Endodermal cell (in vitro differentiated cells): Measurements from ENCODE around the gene MAP9. TPM values are rescaled to one million over a fixed set of nuclear protein-coding genes. Genes with fewer than 3 reads are reported as not detected.
"Not testable (repeated sequence)": the region's sequence is repeated elsewhere in the genome, so short reads cannot be mapped to it uniquely, and the experiment has no call there.

Source experiments
- DNase-seq: peaks from one replicate; pipeline ENCODE4 v3.0.0-alpha.2; 2017
- H3K27ac ChIP-seq: 2 replicates; pipeline ENCODE4 v1.5.1; 2013; ENCODE audit warnings: mild to moderate bottlenecking, low read depth, low read length, moderate library complexity
- H3K27me3 ChIP-seq: 2 replicates; pipeline ENCODE4 v1.6.1; 2013; ENCODE audit warnings: mild to moderate bottlenecking, low read length, moderate library complexity; ENCODE audit not compliant: insufficient read depth, control insufficient read depth, poor library complexity, severe bottlenecking
- H3K36me3 ChIP-seq: 2 replicates; pipeline ENCODE4 v1.7.0; 2013; ENCODE audit warnings: mild to moderate bottlenecking, low read length, moderate library complexity; ENCODE audit not compliant: control insufficient read depth, insufficient read depth
- H3K4me1 ChIP-seq: one replicate; pipeline ENCODE4 v1.7.0; 2013; ENCODE audit warnings: low read length; ENCODE audit not compliant: control insufficient read depth, insufficient read depth
- H3K4me3 ChIP-seq: 2 replicates; pipeline ENCODE4 v1.5.1; 2013; ENCODE audit warnings: mild to moderate bottlenecking, low read length, moderate library complexity
- H3K9ac ChIP-seq: 2 replicates; pipeline ENCODE4 v1.6.1; 2013; ENCODE audit warnings: mild to moderate bottlenecking, low read length, moderate library complexity; ENCODE audit not compliant: poor library complexity, severe bottlenecking; ENCODE audit errors: extremely low read depth
- H3K9me3 ChIP-seq: 2 replicates; pipeline ENCODE4 v1.6.1; 2013; ENCODE audit warnings: mild to moderate bottlenecking, low read length, moderate library complexity; ENCODE audit not compliant: control insufficient read depth
- H3K27ac Mint-ChIP-seq: 2 replicates; pipeline ENCODE4 v1.8.0; 2020; ENCODE audit warnings: mixed read lengths
- H3K27me3 Mint-ChIP-seq: 2 replicates; pipeline ENCODE4 v1.8.0; 2021; ENCODE audit warnings: mild to moderate bottlenecking, mixed read lengths; ENCODE audit not compliant: insufficient read depth
- H3K36me3 Mint-ChIP-seq: 2 replicates; pipeline ENCODE4 v1.8.0; 2020; ENCODE audit warnings: low read depth, mixed read lengths
- H3K4me1 Mint-ChIP-seq: 2 replicates; pipeline ENCODE4 v1.8.0; 2020; ENCODE audit warnings: mixed read lengths
- H3K4me3 Mint-ChIP-seq: 2 replicates; pipeline ENCODE4 v1.8.0; 2020; ENCODE audit warnings: mild to moderate bottlenecking, moderate library complexity, mixed read lengths
- H3K9me3 Mint-ChIP-seq: 2 replicates; pipeline ENCODE4 v1.8.0; 2020; ENCODE audit warnings: mild to moderate bottlenecking, mixed read lengths
- CTCF ChIP-seq: fragments of 200-600 bp; sonication (generic); conservative IDR thresholded peaks from 2 replicates; pipeline ENCODE4 v1.5.0; 2021; ENCODE audit warnings: antibody characterized with exemption, mild to moderate bottlenecking
- WGBS, 2 experiments: methylation state at CpG; one replicate each; pipeline versions ENCODE4 v1.1.5 to v1.1.7; 2013; ENCODE audit warnings: missing lambda C conversion rate in 2 of 2, mixed read lengths in 1 of 2; ENCODE audit not compliant: insufficient coverage in 1 of 2, insufficient read length in 1 of 2; 5-methylcytosine and 5-hydroxymethylcytosine counted together
- long read RNA-seq, 4 experiments: library from polyadenylated mRNA in 2 of 4; library from RNA in 1 of 4; library from capped mRNA in 1 of 4; stranded (forward) in 3 of 4; unstranded in 1 of 4; transcript quantifications; one replicate each; pipeline ENCODE4 v2.0.0, GENCODE V29; 2020 to 2021; ENCODE audit warnings: inconsistent platforms in 1 of 4
- polyA plus RNA-seq, 2 experiments: library from polyadenylated mRNA; stranded (reverse); fragments of 50-300 nt; gene quantifications; one replicate each; pipeline ENCODE4 v1.2.3, GENCODE V29; 2013
- total RNA-seq, 2 donors: library from RNA; stranded (reverse); fragmentation: NEBNext Ultra II Directional in 1 of 2; extraction: Animal tissue kit (Norgen Biotek cat#: 25700) in 1 of 2; gene quantifications; 2 replicates in 1 of 2; 3 replicates in 1 of 2; pipeline ENCODE4 v1.2.1, GENCODE V29; 2021

The MAP9 gene
- 10 to 100 TPM; 26.4 to 39.0 TPM for total RNA-seq
- polyA plus RNA-seq (2013, experiment 1 of 2): 15.9 TPM
- polyA plus RNA-seq (2013, experiment 2 of 2): 15.6 TPM
- long read RNA-seq, experiment 1, full-length matches to known transcripts: 1 of 16 reads
- long read RNA-seq, experiment 1, partial matches to known transcripts: 3 of 16 reads
- long read RNA-seq, experiment 1, other reads (novel, unspliced or antisense): 12 of 16 reads
- long read RNA-seq, experiment 2, full-length matches to known transcripts: 3 of 39 reads
- long read RNA-seq, experiment 2, partial matches to known transcripts: 8 of 39 reads
- long read RNA-seq, experiment 2, other reads (novel, unspliced or antisense): 28 of 39 reads
- long read RNA-seq, experiment 3, transcript MAP9-204 (11 exons, 1,644 nt): major isoform, 8 of 70 reads
- long read RNA-seq, experiment 3, partial matches to known transcripts: 44 of 70 reads
- long read RNA-seq, experiment 3, other reads (novel, unspliced or antisense): 18 of 70 reads
- long read RNA-seq, experiment 4, full-length matches to known transcripts: 5 of 67 reads
- long read RNA-seq, experiment 4, partial matches to known transcripts: 35 of 67 reads
- long read RNA-seq, experiment 4, other reads (novel, unspliced or antisense): 27 of 67 reads

GRCh38 chr4:155376387-155377268 is at the start of gene MAP9:
MAP9 (minus strand) TSS chr4:155376965; CDS start chr4:155375850, 1,115 bp downstream.
- H3K36me3 Mint-ChIP-seq: peaks cover 5% of the 10 kb centered on the region
- peaks cover 23% of the 10 kb centered on the region for H3K27me3 Mint-ChIP-seq
- H3K4me1 Mint-ChIP-seq: peaks cover 7% of the 10 kb centered on the region
- peak; percentile 98 for DNase-seq
- H3K4me3 Mint-ChIP-seq: peak within 1 kb of the TSS; percentile 82
- Histone ChIP-seq H3K27me3 (peaks cover 28% of the 10 kb centered on the region), H3K9me3 (no peaks in the 10 kb centered on the region), H3K27ac (peak within 1 kb of the TSS; percentile 7), H3K4me3 (peak within 1 kb of the TSS; percentile 81), H3K9ac (peak within 1 kb of the TSS; percentile 29), H3K4me1 (no peaks in the 10 kb centered on the region), H3K36me3 (peaks cover 9% of the 10 kb centered on the region)
- TF ChIP-seq CTCF: no peak
- H3K27ac Mint-ChIP-seq: peak within 1 kb of the TSS; percentile 89
- no peaks in the 10 kb centered on the region for H3K9me3 Mint-ChIP-seq
- 7 to 17% methylated on average over 28 to 66 of the region's 66 CpGs for WGBS, 2 experiments

- peaks cover 49% of the 10 kb centered on the region for H3K27me3 ChIP-seq
- not testable (repeated sequence) for H3K4me3 Mint-ChIP-seq
These were observed 48.0 kb upstream of the MAP9 start for GRCh38 chr4:155424778-155425177.

GRCh38 chr4:155423671-155424070 is 46.9 kb upstream of the MAP9 start:
- H3K27me3 ChIP-seq: peaks cover 38% of the 10 kb centered on the region
- no peak overlapping the region for H3K27ac ChIP-seq
- H3K4me1 Mint-ChIP-seq: no peaks in the 10 kb centered on the region
- no peak for TF ChIP-seq CTCF
- peaks cover 78% of the 10 kb centered on the region for H3K27me3 Mint-ChIP-seq
- no peak overlapping the region for H3K4me3 Mint-ChIP-seq
- H3K36me3 Mint-ChIP-seq: no peaks in the 10 kb centered on the region
- WGBS, 2 experiments: 86% methylated on average over 1 of the region's 1 CpG; no CpG with 5 or more reads in 1 of the 2 experiments
- peaks cover 44% of the 10 kb centered on the region for H3K9me3 ChIP-seq
- no peaks in the 10 kb centered on the region for H3K36me3 ChIP-seq
- no peak overlapping the region for H3K9ac ChIP-seq
- H3K27ac Mint-ChIP-seq: no peak overlapping the region
- peaks cover 56% of the 10 kb centered on the region for H3K9me3 Mint-ChIP-seq
- H3K4me1 ChIP-seq: no peaks in the 10 kb centered on the region
- H3K4me3 ChIP-seq: no peak overlapping the region
- no peak for DNase-seq

More at GRCh38 chr4:155424778-155425177, 48.0 kb upstream of the MAP9 start:
- H3K9me3 Mint-ChIP-seq: peaks cover 65% of the 10 kb centered on the region
- not testable (repeated sequence) for H3K4me1 ChIP-seq, H3K4me1 Mint-ChIP-seq, H3K36me3 Mint-ChIP-seq, DNase-seq, H3K36me3 ChIP-seq, H3K27ac Mint-ChIP-seq, H3K27ac ChIP-seq, H3K9ac ChIP-seq
- peak overlapping the region; percentile 27 for H3K4me3 ChIP-seq
- WGBS, 2 experiments: 89 to 91% methylated on average over 1 to 11 of the region's 11 CpGs
- H3K27me3 Mint-ChIP-seq: peaks cover 83% of the 10 kb centered on the region
- H3K9me3 ChIP-seq: peaks cover 54% of the 10 kb centered on the region
